H1 (cell line): Measurements from ENCODE around the gene ARHGEF7. TPM values are rescaled to one million over a fixed set of nuclear protein-coding genes. Genes with fewer than 3 reads are reported as not detected.

Experiments used
- CTCF ChIA-PET: fragments of 300-600 bp; sonication (Branson Sonifier 250); formaldehyde crosslinking; loops from one replicate; lab custom pipeline; 2021; ENCODE audit not compliant: partially characterized antibody; lab: Charles Lee
- POLR2A ChIA-PET: fragments of 300-600 bp; sonication (Branson Sonifier 250); formaldehyde crosslinking; loops from one replicate; lab custom pipeline; 2021; ENCODE audit warnings: inconsistent platforms; ENCODE audit not compliant: partially characterized antibody; lab: Charles Lee
- DNase-seq, 2 experiments: peaks; one replicate each; pipeline versions ENCODE4 v3.0.0 to v3.0.0-alpha.2; 2010 to 2022; ENCODE audit warnings: low spot score in 2 of 2, low read depth in 1 of 2, mixed read lengths in 1 of 2
- FAIRE-seq: peaks from 2 replicates; lab custom pipeline; 2011; peaks lifted over from hg19 to GRCh38; lab: Jason Lieb, UNC
- H2AFZ ChIP-seq: 2 replicates; pipeline ENCODE4 v1.8.1; 2012; ENCODE audit warnings: low read length, inconsistent platforms
- H2AK5ac ChIP-seq: 2 replicates; pipeline ENCODE4 v1.6.1; 2013; ENCODE audit warnings: low read depth, low read length
- H2BK120ac ChIP-seq: replicated peaks from 2 replicates; pipeline ENCODE3; 2013; ENCODE audit warnings: low read depth, low read length, inconsistent platforms
- H2BK12ac ChIP-seq: 2 replicates; pipeline ENCODE4 v1.6.1; 2013; ENCODE audit warnings: low read depth, low read length
- H2BK15ac ChIP-seq: 2 replicates; pipeline ENCODE4 v1.6.1; 2013; ENCODE audit warnings: low read length
- H2BK20ac ChIP-seq: 2 replicates; pipeline ENCODE4 v1.6.1; 2013; ENCODE audit warnings: low read length
- H2BK5ac ChIP-seq: 2 replicates; pipeline ENCODE4 v1.6.1; 2013; ENCODE audit warnings: low read depth, low read length
- H3K14ac ChIP-seq: 2 replicates; pipeline ENCODE4 v1.6.1; 2013; ENCODE audit warnings: inconsistent platforms; ENCODE audit not compliant: insufficient read length
- H3K18ac ChIP-seq: 2 replicates; pipeline ENCODE4 v1.6.1; 2013; ENCODE audit warnings: low read length; ENCODE audit errors: extremely low read depth
- H3K23ac ChIP-seq: 2 replicates; pipeline ENCODE4 v1.6.1; 2013; ENCODE audit warnings: inconsistent platforms; ENCODE audit not compliant: insufficient read length
- H3K23me2 ChIP-seq: 2 replicates; pipeline ENCODE4 v1.6.1; 2013; ENCODE audit warnings: low read depth, low read length
- H3K27ac ChIP-seq: 2 replicates; pipeline ENCODE4 v1.6.1; 2011; ENCODE audit warnings: low read depth, low read length, inconsistent platforms
- H3K27me3 ChIP-seq, 4 experiments: replicated peaks in 1 of 4; 1 replicate in 1 of 4; 2 replicates in 3 of 4; pipeline versions ENCODE4 v1.6.1 to v1.8.1; 2011 to 2013; ENCODE audit warnings: low read length in 3 of 4, mild to moderate bottlenecking in 3 of 4, inconsistent platforms in 2 of 4, mixed read lengths in 2 of 4, moderate library complexity in 1 of 4; ENCODE audit not compliant: control insufficient read depth in 3 of 4, insufficient read depth in 3 of 4; ENCODE audit errors: extremely low read depth in 1 of 4
- H3K36me3 ChIP-seq, 4 experiments: 2 replicates each; pipeline versions ENCODE4 v1.6.1 to v1.8.1; 2011 to 2013; ENCODE audit warnings: mild to moderate bottlenecking in 4 of 4, low read length in 3 of 4, moderate library complexity in 2 of 4, control low read depth in 1 of 4, inconsistent platforms in 1 of 4; ENCODE audit not compliant: insufficient read depth in 4 of 4, control insufficient read depth in 2 of 4
- H3K4ac ChIP-seq: replicated peaks from 2 replicates; pipeline ENCODE3; 2013; ENCODE audit warnings: low read length, low read depth, mixed read lengths, inconsistent platforms; ENCODE audit not compliant: insufficient read length
- H3K4me1 ChIP-seq, 4 experiments: replicated peaks in 1 of 4; 1 replicate in 1 of 4; 2 replicates in 3 of 4; pipeline versions ENCODE4 v1.6.1 to v1.8.1; 2011 to 2013; ENCODE audit warnings: low read length in 3 of 4, inconsistent platforms in 2 of 4, mixed read lengths in 1 of 4; ENCODE audit not compliant: insufficient read depth in 4 of 4, control insufficient read depth in 3 of 4
- H3K4me2 ChIP-seq, 2 experiments: 2 replicates each; pipeline versions ENCODE4 v1.6.1 to v1.8.1; 2011 to 2013; ENCODE audit warnings: low read depth in 2 of 2, low read length in 2 of 2, control low read depth in 1 of 2, inconsistent platforms in 1 of 2, mild to moderate bottlenecking in 1 of 2; ENCODE audit not compliant: insufficient read depth in 1 of 2
- H3K4me3 ChIP-seq, 4 experiments: fragments of 200-600, 300-600 bp in 1 of 4; sonication (generic), shearing (Covaris generic), sonication (Bioruptor Twin) in 1 of 4; 2 replicates each; pipeline versions ENCODE4 v1.5.1 to v1.8.1; 2011 to 2016; ENCODE audit warnings: low read length in 4 of 4, low read depth in 3 of 4, control low read depth in 2 of 4, inconsistent platforms in 2 of 4, mild to moderate bottlenecking in 2 of 4, mixed read lengths in 1 of 4, moderate library complexity in 1 of 4; ENCODE audit not compliant: insufficient read depth in 2 of 4; ENCODE audit errors: extremely low read depth in 1 of 4
- H3K56ac ChIP-seq: replicated peaks from 2 replicates; pipeline ENCODE3; 2013; ENCODE audit warnings: low read depth, mild to moderate bottlenecking, mixed read lengths, low read length, inconsistent platforms; ENCODE audit not compliant: insufficient read length
- H3K79me1 ChIP-seq: 2 replicates; pipeline ENCODE4 v1.6.1; 2013; ENCODE audit warnings: low read depth, low read length, control low read depth
- H3K79me2 ChIP-seq, 2 experiments: 2 replicates each; pipeline versions ENCODE4 v1.6.1 to v1.8.1; 2012 to 2013; ENCODE audit warnings: low read length in 2 of 2, mild to moderate bottlenecking in 2 of 2, inconsistent platforms in 1 of 2; ENCODE audit not compliant: insufficient read depth in 2 of 2, control insufficient read depth in 1 of 2
- H3K9ac ChIP-seq, 4 experiments: replicated peaks in 1 of 4; 1 replicate in 1 of 4; 2 replicates in 3 of 4; pipeline versions ENCODE4 v1.6.1 to v1.8.1; 2011 to 2013; ENCODE audit warnings: low read depth in 3 of 4, low read length in 3 of 4, control low read depth in 2 of 4, mild to moderate bottlenecking in 2 of 4, moderate library complexity in 2 of 4, inconsistent platforms in 1 of 4; ENCODE audit errors: extremely low read depth in 1 of 4
- H3K9me3 ChIP-seq, 2 experiments: 2 replicates each; pipeline versions ENCODE4 v1.6.1 to v1.8.1; 2012 to 2013; ENCODE audit warnings: mild to moderate bottlenecking in 2 of 2, moderate library complexity in 2 of 2, control low read depth in 1 of 2, inconsistent platforms in 1 of 2, low read depth in 1 of 2, low read length in 1 of 2, mixed read lengths in 1 of 2; ENCODE audit not compliant: insufficient read depth in 2 of 2
- H4K20me1 ChIP-seq, 2 experiments: replicated peaks in 1 of 2; 2 replicates each; pipeline versions ENCODE3 to v1.8.1; 2011 to 2013; ENCODE audit warnings: inconsistent platforms in 2 of 2, low read length in 2 of 2, mild to moderate bottlenecking in 1 of 2; ENCODE audit not compliant: insufficient read depth in 2 of 2, control insufficient read depth in 1 of 2
- H4K5ac ChIP-seq: 2 replicates; pipeline ENCODE4 v1.6.1; 2013; ENCODE audit warnings: low read length, low read depth, mixed read lengths, inconsistent platforms; ENCODE audit not compliant: insufficient read length
- H4K8ac ChIP-seq: 2 replicates; pipeline ENCODE4 v1.8.0; 2013; ENCODE audit warnings: mild to moderate bottlenecking, moderate library complexity, low read length, inconsistent platforms; ENCODE audit not compliant: insufficient read depth; ENCODE audit errors: extremely low read depth
- H4K91ac ChIP-seq: replicated peaks from 2 replicates; pipeline ENCODE3; 2013; ENCODE audit warnings: low read length, mixed read lengths, inconsistent platforms; ENCODE audit not compliant: insufficient read length
- EGR1 ChIP-seq: IDR thresholded peaks from 2 replicates; pipeline ENCODE4 v1.6.1; 2011; ENCODE audit warnings: low read depth, low read length, borderline replicate concordance
- EP300 ChIP-seq, 2 experiments: IDR thresholded peaks; 1 replicate in 1 of 2; 2 replicates in 1 of 2; pipeline ENCODE4 v1.6.1; 2011 to 2012; ENCODE audit warnings: low read depth in 2 of 2, low read length in 2 of 2, mild to moderate bottlenecking in 2 of 2, borderline replicate concordance in 1 of 2, inconsistent platforms in 1 of 2, moderate library complexity in 1 of 2
- SUZ12 ChIP-seq: fragments of 200-600 bp; sonication (generic); IDR thresholded peaks from 2 replicates; pipeline ENCODE4 v1.6.1; 2012; ENCODE audit warnings: mild to moderate bottlenecking, inconsistent platforms, low read length, moderate library complexity, mixed read lengths
- WGBS, 2 experiments: shearing (Covaris generic) in 1 of 2; methylation state at CpG; one replicate each; pipeline versions ENCODE4 v1.1.6 to v1.1.7; 2013 to 2015; ENCODE audit warnings: low lambda C conversion rate in 2 of 2, mixed read lengths in 2 of 2, inconsistent platforms in 1 of 2, low coverage in 1 of 2, missing lambda C conversion rate in 1 of 2; ENCODE audit not compliant: insufficient replicate concordance in 2 of 2, insufficient coverage in 1 of 2, insufficient read length in 1 of 2; ENCODE audit errors: extremely low coverage in 1 of 2, missing lambda C conversion rate in 1 of 2; 5-methylcytosine and 5-hydroxymethylcytosine counted together
- polyA plus RNA-seq, 7 experiments: library from polyadenylated mRNA; depleted of rRNA in 3 of 7; stranded (reverse) in 5 of 7; unstranded in 2 of 7; fragments of >200 nt in 5 of 7; fragments of 200-250 nt in 2 of 7; gene quantifications; 1 replicate in 5 of 7; 2 replicates in 1 of 7; 4 replicates in 1 of 7; pipeline versions ENCODE4 v1.2.1 to v1.2.3, GENCODE V29; 2011 to 2013; ENCODE audit warnings: missing spikeins in 2 of 7, mixed read lengths in 2 of 7
- total RNA-seq: library from RNA; stranded (reverse); fragmentation: NEBNext Ultra II Directional; extraction: Animal tissue kit (Norgen Biotek cat#: 25700); gene quantifications from 2 replicates; pipeline ENCODE4 v1.2.1, GENCODE V29; 2021
- TF ChIP-seq, protein P1 (sequence below): IDR thresholded peaks from 2 replicates; pipeline ENCODE4 v1.6.1; 2012; ENCODE audit warnings: inconsistent platforms

ARHGEF7 gene
- total and polyA plus RNA-seq, 2 of the 8 experiments (the other 6 are each of a cell fraction or from before 2014, with no cell fraction given): 26.2 to 56.5 TPM

DNA sequence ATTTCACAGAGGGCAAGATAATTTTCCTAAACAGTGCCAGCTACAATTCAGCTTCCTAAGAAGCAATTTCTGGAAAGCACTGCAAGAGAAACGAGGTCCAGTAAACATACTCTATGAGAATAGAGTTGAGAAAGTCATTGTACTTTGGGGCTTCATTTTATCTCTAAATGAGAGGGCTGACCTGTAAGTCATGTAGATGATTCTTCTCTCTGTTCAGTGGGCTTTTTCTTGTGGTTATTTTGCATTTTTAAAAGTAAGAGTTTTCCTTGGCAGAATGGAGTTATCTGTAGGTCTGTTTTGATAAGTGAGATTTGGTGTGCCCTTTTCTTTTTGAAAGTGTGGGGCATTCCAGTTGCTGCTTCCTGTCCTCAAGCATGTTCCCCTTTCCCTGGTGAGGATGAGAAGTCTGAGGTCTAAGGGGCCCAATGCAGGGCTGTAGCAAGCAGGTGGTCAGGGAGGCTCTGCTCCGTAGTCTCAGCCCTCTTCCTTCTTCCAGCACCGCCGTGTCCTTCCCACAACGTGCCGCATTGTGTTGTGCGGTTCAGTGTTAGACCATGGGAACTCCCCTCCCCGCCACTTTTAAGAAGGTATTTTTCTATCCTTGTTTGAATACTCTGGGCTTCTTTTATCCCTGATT is 86.3 kb downstream of the ARHGEF7 start:
- WGBS, 2 experiments: 75% methylated on average over 8 of the region's 8 CpGs; no CpG with 5 or more reads in 1 of the 2 experiments
- POLR2A ChIA-PET: interaction anchor here (0.9 kb wide), 1 partner anchor 12 kb away, joined by 3 read pairs; no protein-coding TSS in a partner anchor
- no peak overlapping the region for H3K27ac ChIP-seq
- no peak overlapping the region for H4K5ac ChIP-seq
- H3K56ac ChIP-seq: no peak overlapping the region
- H2BK120ac ChIP-seq: no peak overlapping the region
- H3K23ac ChIP-seq: no peak overlapping the region
- peaks cover 0 to 3% (median 0%) of the 10 kb centered on the region in 4 experiments; a peak in 2 of 8 replicates for H3K36me3 ChIP-seq
- FAIRE-seq (no peak), DNase-seq (no peak)
- H2BK12ac ChIP-seq: no peak overlapping the region
- no peak overlapping the region for H3K9ac ChIP-seq
- H3K4me3 ChIP-seq: no peak overlapping the region
- no peak overlapping the region for H2AK5ac ChIP-seq
- peaks cover 0 to 22% (median 17%) of the 10 kb centered on the region in 4 experiments; a peak in 6 of 7 replicates for H3K4me1 ChIP-seq
- CTCF ChIA-PET: interaction anchor here (0.6 to 2.4 kb wide), 3 partner anchors 14 to 23 kb away, joined by 3 to 15 read pairs (median 4); no protein-coding TSS in a partner anchor
- no peak overlapping the region for H3K4ac ChIP-seq
- H3K14ac ChIP-seq: no peak overlapping the region
- H3K79me2 ChIP-seq: peaks cover 0 to 88% of the 10 kb centered on the region in 2 experiments; a peak in 3 of 4 replicates
- no peak overlapping the region for H4K91ac ChIP-seq
- peaks cover 11% of the 10 kb centered on the region for H3K79me1 ChIP-seq
- H4K8ac ChIP-seq: no peak overlapping the region
- no peaks in the 10 kb centered on the region for H3K27me3 ChIP-seq
- H2BK20ac ChIP-seq: no peak overlapping the region
- H2BK15ac ChIP-seq: no peak overlapping the region
- H3K9me3 ChIP-seq: no peaks in the 10 kb centered on the region
- H3K18ac ChIP-seq: no peak overlapping the region
- no peaks in the 10 kb centered on the region; the same call in 1 of the 2 replicates for H3K23me2 ChIP-seq
- no peak overlapping the region for H2AFZ ChIP-seq
- H4K20me1 ChIP-seq: peaks cover 13 to 25% of the 10 kb centered on the region in 2 experiments
- peak overlapping the region in 1 of 2 experiments; percentile 31; a peak in 1 of 4 replicates for H3K4me2 ChIP-seq
- H2BK5ac ChIP-seq: 0 out of 2 replicates have a peak overlapping the region, but pooled peaks have one; percentile 4
- no peak for TF ChIP-seq SUZ12
- TF ChIP-seq, protein P1, sequence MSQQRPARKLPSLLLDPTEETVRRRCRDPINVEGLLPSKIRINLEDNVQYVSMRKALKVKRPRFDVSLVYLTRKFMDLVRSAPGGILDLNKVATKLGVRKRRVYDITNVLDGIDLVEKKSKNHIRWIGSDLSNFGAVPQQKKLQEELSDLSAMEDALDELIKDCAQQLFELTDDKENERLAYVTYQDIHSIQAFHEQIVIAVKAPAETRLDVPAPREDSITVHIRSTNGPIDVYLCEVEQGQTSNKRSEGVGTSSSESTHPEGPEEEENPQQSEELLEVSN: no peak
- TF ChIP-seq EGR1: no peak
- no peak for TF ChIP-seq EP300 (IDR thresholded peaks at IDR 0.05; ENCODE audit: borderline replicate concordance in 1 of 2, low read depth in 2 of 2, low read length in 2 of 2)
